GM21367 (cell line): ENCODE results near the gene SLC39A8.
"Not testable (repeated sequence)": the region's sequence is repeated elsewhere in the genome, so short reads cannot be mapped to it uniquely, and the experiment has no call there.

Experiments used
- ATAC-seq: cut with Tn5 transposase; IDR thresholded peaks from one replicate; pipeline ENCODE4 v1.9.1; 2021; ENCODE audit not compliant: unreplicated experiment

The SLC39A8 gene

GRCh38 chr4:102302762-102303161 lies 42.5 kb downstream of the SLC39A8 start:
- no peak for ATAC-seq

- no peak for ATAC-seq
Observed at GRCh38 chr4:102301167-102301566, 44.1 kb downstream of the SLC39A8 start.

- ATAC-seq, result peak; percentile 91
Observed at GRCh38 chr4:102299354-102300107, 45.8 kb downstream of the SLC39A8 start.

GRCh38 chr4:102298716-102299115 lies 46.6 kb downstream of the SLC39A8 start:
- no peak for ATAC-seq

GRCh38 chr4:102295153-102295862 lies 50.0 kb downstream of the SLC39A8 start:
- ATAC-seq, result no peak

GRCh38 chr4:102288497-102288896 lies 56.8 kb downstream of the SLC39A8 start:
- no peak for ATAC-seq

- no peak for ATAC-seq
Observed at GRCh38 chr4:102285831-102286230, 59.5 kb downstream of the SLC39A8 start.

- ATAC-seq, result no peak
Observed at GRCh38 chr4:102281171-102281839, 64.0 kb downstream of the SLC39A8 start.

GRCh38 chr4:102273317-102273716 lies 72.0 kb downstream of the SLC39A8 start:
- ATAC-seq, result not testable (repeated sequence)

- no peak for ATAC-seq
Observed at GRCh38 chr4:102272318-102272717, 73.0 kb downstream of the SLC39A8 start.

GRCh38 chr4:102268355-102268754 lies 76.9 kb downstream of the SLC39A8 start:
- no peak for ATAC-seq

GRCh38 chr4:102263024-102263787 lies 82.1 kb downstream of the SLC39A8 start:
- peak; percentile 86 for ATAC-seq

GRCh38 chr4:102259702-102260101 lies 85.6 kb downstream of the SLC39A8 start:
- no peak for ATAC-seq

- ATAC-seq, result no peak
Observed at GRCh38 chr4:102259081-102259480, 86.2 kb downstream of the SLC39A8 start.

- no peak for ATAC-seq
Observed at GRCh38 chr4:102256321-102256720, 89.0 kb downstream of the SLC39A8 start.

- ATAC-seq, result no peak
Observed at GRCh38 chr4:102253860-102254259, 91.4 kb downstream of the SLC39A8 start.

GRCh38 chr4:102252171-102252570 lies 93.1 kb downstream of the SLC39A8 start:
- ATAC-seq, result no peak

GRCh38 chr4:102250341-102250740 lies 94.9 kb downstream of the SLC39A8 start:
- no peak for ATAC-seq

GRCh38 chr4:102247041-102247440 lies 98.2 kb downstream of the SLC39A8 start:
- no peak for ATAC-seq

- no peak for ATAC-seq
Observed at GRCh38 chr4:102246416-102246815, 98.9 kb downstream of the SLC39A8 start.

GRCh38 chr4:102244878-102245535 lies 100.3 kb downstream of the SLC39A8 start:
- no peak for ATAC-seq
